Stimulated activated CD4-positive, alpha-beta T cell treated with anti-CD3 and anti-CD28 coated beads, TNF-alpha, amount 100 ng/mL, for 24 hours (primary cell): Measurements from ENCODE around the gene UQCC5.

Experiments
- DNase-seq, 3 experiments: peaks; one replicate each; pipeline ENCODE4 v3.0.0-alpha.2; 2020; ENCODE audit warnings: low read depth in 3 of 3

The UQCC5 gene

GRCh38 chr3:52503788-52504424 lies 32.5 kb upstream of the UQCC5 start:
- no peak for DNase-seq

GRCh38 chr3:52504977-52505376 lies 31.4 kb upstream of the UQCC5 start:
- no peak for DNase-seq

GRCh38 chr3:52506266-52506966 lies 30.0 kb upstream of the UQCC5 start:
- DNase-seq: no peak

- no peak for DNase-seq
Observed at GRCh38 chr3:52507359-52507758, 29.0 kb upstream of the UQCC5 start.

GRCh38 chr3:52509753-52510328 lies 26.6 kb upstream of the UQCC5 start:
- DNase-seq: no peak

GRCh38 chr3:52511509-52511908 lies 24.9 kb upstream of the UQCC5 start:
- no peak for DNase-seq

- no peak for DNase-seq
Observed at GRCh38 chr3:52512105-52512504, 24.3 kb upstream of the UQCC5 start.

- no peak for DNase-seq
Observed at GRCh38 chr3:52512727-52513126, 23.7 kb upstream of the UQCC5 start.

- no peak for DNase-seq
Observed at GRCh38 chr3:52513281-52513680, 23.1 kb upstream of the UQCC5 start.

- DNase-seq: no peak
Observed at GRCh38 chr3:52514576-52514975, 21.8 kb upstream of the UQCC5 start.

- DNase-seq: no peak
Observed at GRCh38 chr3:52515192-52515591, 21.2 kb upstream of the UQCC5 start.

GRCh38 chr3:52516509-52517195 lies 19.8 kb upstream of the UQCC5 start:
- DNase-seq: no peak

GRCh38 chr3:52517796-52518722 lies 18.3 kb upstream of the UQCC5 start:
- no peak for DNase-seq

- no peak for DNase-seq
Observed at GRCh38 chr3:52518723-52519444, 17.5 kb upstream of the UQCC5 start.

GRCh38 chr3:52519445-52520140 lies 16.8 kb upstream of the UQCC5 start:
- no peak for DNase-seq

- no peak for DNase-seq
Observed at GRCh38 chr3:52520141-52520667, 16.2 kb upstream of the UQCC5 start.

GRCh38 chr3:52520716-52521487 lies 15.5 kb upstream of the UQCC5 start:
- DNase-seq: no peak

GRCh38 chr3:52521488-52521824 lies 14.9 kb upstream of the UQCC5 start:
- no peak for DNase-seq

- DNase-seq: no peak
Observed at GRCh38 chr3:52521881-52522650, 14.3 kb upstream of the UQCC5 start.
